ENCODE results near the gene GABRR3.

The GABRR3 gene

GRCh38 chr3:97957617-97958311 lies 77.4 kb downstream of the GABRR3 start:
- no peak for DNase-seq (ENCODE audit: low read depth)

GRCh38 chr3:97956051-97956450 lies 79.1 kb downstream of the GABRR3 start:
- no peak for DNase-seq (ENCODE audit: low read depth)

GRCh38 chr3:97954228-97954827 lies 80.8 kb downstream of the GABRR3 start:
- no peak for DNase-seq (ENCODE audit: low read depth)

GRCh38 chr3:97952872-97953271 lies 82.2 kb downstream of the GABRR3 start:
- DNase-seq (ENCODE audit: low read depth): no peak

GRCh38 chr3:97952280-97952679 lies 82.8 kb downstream of the GABRR3 start:
- DNase-seq (ENCODE audit: low read depth): no peak

GRCh38 chr3:97950360-97950759 lies 84.8 kb downstream of the GABRR3 start:
- DNase-seq (ENCODE audit: low read depth): no peak

- DNase-seq (ENCODE audit: low read depth): no peak
Observed at GRCh38 chr3:97949743-97950142, 85.4 kb downstream of the GABRR3 start.

- no peak for DNase-seq (ENCODE audit: low read depth)
Observed at GRCh38 chr3:97949110-97949485, 86.0 kb downstream of the GABRR3 start.

GRCh38 chr3:97948351-97949109 lies 86.6 kb downstream of the GABRR3 start:
- no peak for DNase-seq (ENCODE audit: low read depth)

- no peak for DNase-seq (ENCODE audit: low read depth)
Observed at GRCh38 chr3:97942801-97943546, 92.1 kb downstream of the GABRR3 start.

- DNase-seq (ENCODE audit: low read depth): no peak
Observed at GRCh38 chr3:97940034-97940433, 95.1 kb downstream of the GABRR3 start.

GRCh38 chr3:97939401-97939800 lies 95.7 kb downstream of the GABRR3 start:
- no peak for DNase-seq (ENCODE audit: low read depth)

- no peak for DNase-seq (ENCODE audit: low read depth)
Observed at GRCh38 chr3:97938444-97938843, 96.7 kb downstream of the GABRR3 start.

- no peak for DNase-seq (ENCODE audit: low read depth)
Observed at GRCh38 chr3:97937205-97937604, 97.9 kb downstream of the GABRR3 start.

GRCh38 chr3:97935842-97936241 lies 99.3 kb downstream of the GABRR3 start:
- no peak for DNase-seq (ENCODE audit: low read depth)
